HG02759 (cell line): ENCODE data around the gene LHPP.

Experiments used
- ATAC-seq: cut with Tn5 transposase; IDR thresholded peaks from one replicate; pipeline ENCODE4 v1.9.1; 2021; ENCODE audit warnings: mild to moderate bottlenecking, moderate library complexity; ENCODE audit not compliant: unreplicated experiment

LHPP gene

DNA sequence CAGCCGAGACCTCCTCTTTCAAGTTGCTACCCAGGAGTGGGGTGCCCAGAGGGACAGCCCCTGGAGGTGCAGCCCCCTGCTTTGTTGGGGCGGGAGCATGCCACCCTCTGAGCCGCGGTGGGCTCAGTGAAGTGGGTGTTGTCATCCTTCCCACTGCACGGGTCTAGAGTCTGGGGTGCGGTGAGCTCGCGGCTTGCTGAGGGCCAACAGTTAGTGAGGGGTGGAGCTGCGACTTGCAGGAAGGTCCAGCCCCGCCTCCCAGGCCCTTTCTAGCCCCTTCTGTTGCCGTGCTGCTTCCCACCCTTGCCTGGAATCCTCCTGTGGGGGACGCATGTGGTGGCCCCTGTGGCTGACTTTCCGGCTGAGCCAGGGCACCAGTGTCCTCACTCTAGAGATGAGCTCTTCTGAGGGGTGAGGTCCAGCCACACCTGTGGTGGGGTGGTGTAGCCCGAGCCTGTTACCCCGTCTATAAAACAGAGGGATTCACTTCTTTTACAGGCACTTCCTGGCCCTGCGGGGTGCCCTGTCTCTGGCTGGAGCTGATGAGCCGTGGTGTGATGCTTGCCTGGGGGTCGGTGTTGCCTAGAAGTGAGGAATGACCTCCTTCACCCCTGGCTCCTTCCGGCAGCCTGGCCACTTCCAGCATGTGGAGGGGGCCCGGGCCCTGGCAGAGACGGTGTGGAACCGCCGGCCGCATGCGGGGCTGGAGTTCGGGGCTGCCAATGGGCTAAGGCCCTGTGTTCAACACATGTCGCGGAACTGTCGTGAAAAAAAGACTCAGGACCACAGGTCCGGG lies 154.6 kb downstream of the LHPP start:
- no peak for ATAC-seq

DNA sequence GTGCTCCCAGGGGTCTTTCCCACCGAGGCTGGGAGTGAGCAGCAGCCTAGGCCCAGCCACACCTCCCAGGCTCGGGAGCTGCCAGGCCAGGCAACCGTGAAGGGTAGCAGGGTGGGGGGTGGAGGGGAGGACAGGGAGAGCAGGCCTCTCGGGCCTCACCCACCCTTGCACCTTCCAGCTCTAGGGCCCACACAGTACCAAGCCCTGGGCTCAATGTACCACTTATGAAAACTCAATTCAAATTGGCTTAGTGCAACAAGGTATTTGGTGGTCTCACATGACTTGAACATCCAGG lies 155.2 kb downstream of the LHPP start:
- no peak for ATAC-seq

DNA sequence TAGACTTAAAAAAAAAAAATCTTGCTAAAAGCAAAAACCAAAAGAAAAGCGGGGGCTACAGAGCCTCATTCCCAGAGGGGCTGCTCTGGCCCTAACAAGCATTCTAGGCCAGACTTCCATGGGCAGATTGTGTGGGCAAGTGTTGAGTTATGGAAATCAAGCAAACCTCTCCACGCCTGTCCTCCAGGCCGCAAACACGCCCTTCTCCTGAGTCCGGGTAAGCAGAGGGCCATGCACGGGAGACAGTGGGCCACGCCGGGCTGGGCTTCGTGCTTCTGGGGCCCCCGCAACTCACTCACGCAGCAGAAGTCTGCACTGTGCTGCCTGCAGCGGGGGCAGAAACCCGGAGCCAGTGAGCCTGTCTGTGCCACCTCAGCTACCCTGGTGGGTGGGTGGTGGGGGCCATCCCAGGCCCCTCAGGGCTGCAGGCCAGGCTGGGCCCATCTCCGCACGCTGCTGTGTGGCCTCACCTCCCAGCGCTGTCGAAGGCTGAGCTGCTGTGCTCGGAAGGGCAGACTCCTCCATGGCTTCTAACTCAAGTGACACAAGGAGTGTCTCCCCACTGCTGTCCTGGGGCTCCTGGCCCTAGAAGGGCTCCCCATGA lies 156.9 kb downstream of the LHPP start:
- no peak for ATAC-seq

DNA sequence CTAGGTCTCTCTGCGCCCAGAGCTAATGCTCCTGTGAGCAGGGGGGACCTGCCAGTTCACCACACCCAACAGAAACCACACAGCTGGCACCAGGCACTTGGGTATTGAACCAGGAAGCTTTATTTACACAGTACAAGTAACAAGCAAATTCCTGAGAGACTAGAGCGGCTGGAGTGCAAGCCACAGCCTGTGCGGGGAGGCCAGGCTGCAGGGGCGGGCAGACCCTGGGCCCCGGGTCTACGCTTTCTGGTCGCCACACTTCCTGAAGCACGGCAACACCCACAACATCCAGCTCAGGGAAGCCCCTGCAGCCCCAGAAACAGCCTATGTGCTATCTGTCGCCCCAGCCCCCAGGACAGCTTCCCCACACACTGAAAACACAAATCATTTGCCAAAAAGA lies 157.6 kb downstream of the LHPP start:
- peak; percentile 49 for ATAC-seq

DNA sequence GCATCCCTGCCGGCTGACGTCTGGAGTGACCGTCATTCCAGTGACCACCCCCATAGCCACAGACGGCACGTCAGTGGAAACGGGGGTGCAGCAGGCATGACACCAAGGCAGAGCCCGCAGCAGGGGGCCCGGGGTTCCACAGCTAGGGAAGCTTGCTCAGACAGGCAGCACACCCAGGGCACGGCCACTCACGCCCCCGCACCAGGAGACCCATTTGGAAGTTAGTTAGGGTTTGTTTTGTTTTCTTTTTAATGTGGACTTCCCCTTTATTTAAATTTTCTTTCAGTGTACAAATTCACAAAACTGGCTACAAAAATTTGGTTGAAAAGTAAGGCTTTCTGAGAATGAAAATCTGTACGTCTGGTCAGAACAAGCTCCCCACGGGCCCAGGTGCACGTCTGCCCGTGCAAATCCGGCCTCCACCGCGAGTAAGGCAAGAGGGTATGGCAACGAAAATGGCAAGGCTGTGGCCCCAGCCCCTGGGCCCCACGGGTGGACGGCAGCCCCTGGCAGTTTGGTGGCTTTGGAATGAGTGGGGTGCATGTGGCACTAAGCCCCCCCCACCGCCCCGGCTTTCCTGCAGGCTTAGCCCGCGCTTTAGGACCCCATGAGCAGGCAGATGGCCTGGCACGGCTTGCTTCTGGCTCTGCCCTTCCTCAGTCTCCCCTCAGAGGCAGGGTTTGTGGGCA lies 158.3 kb downstream of the LHPP start:
- ATAC-seq = peak; percentile 47

DNA sequence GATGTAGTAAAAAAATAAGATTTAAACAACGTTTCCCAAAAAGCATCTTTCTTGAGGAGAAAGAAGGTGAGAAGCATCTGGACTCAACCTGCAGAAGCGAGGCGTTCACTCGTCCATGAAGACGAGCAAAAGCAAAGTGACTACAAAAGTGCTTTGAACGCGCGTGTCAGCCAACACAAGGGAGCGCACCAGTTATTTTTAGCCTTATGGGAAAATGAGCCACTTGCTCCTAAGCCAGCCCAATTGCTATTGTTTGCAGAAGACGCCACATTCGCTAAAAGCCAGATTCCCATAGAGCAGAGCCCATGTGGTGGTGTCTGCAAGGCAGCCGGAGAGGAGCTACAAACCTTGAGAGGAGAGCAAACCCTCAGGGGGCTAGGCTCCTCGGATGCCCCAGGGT lies 160.0 kb downstream of the LHPP start:
- no peak for ATAC-seq

DNA sequence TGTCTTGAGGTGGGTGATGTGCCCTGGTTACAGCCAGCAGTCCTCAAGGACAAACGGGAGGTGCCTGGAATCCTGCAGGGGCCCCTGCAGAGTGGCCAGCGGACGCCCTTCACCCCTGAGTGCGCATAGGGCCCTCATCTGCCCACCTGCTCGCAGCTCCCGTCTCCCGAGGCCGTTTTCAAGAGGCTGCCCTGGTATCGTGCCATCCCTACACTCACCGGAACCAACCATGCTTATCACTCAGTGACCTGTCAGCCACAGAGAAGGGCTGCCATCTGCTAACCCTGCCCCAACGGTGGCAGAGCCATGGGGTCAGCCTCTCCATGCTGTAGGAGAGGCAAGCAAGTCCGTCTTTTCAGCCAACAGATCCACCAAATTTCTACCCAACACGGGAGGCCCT lies 160.5 kb downstream of the LHPP start:
- ATAC-seq = no peak

DNA sequence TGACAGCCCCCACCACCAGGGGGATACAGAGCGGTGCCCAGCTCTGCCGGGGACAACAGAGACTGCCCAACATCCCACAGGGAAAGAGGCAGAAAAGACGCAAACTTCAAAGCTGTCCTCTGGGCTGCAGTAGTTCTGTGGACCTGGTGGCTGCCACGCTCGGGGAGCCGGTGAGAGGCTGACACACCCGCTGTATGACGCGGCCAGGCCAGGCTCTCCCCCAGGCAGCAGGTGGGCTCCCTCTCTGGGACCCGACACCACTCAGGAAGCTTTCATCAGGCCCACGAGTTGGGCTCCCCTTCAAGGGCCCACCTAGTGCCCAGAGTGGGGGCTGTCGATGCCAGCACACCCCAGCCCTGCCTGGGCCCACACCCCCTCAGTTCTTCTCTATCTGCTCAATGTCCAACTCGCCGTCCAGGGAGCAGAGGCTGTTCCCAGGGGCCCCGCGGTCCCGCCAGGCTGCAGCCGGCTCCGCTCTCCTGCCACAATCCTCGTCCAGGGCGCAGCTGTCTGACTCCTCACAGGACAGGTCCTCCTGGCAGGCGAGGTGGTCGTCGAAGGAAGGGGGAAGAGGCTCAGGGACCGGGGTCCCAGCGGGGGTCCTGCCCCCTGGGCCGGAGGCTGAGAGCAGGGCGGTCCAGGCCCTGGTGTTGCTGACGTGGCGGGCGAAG lies 161.4 kb downstream of the LHPP start:
- no peak for ATAC-seq

DNA sequence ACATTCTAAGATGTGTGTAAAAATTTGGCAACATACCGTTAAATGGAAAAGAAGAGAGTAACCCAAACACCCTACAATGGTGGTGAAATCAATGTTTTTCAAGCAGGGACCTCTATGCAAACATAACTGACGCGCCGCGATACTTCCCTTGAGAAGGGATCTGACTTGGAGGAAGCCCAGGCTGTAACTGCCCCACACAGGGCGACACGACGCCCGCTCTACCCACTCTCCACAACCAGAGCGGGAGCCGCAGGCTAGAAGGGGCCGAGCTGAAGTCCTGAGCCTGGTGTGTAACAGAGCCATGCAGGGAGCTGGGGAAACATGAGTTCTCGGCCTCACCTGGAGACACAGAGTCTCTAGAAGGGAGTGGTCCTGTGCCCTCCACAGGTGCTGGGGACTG lies 162.4 kb downstream of the LHPP start:
- no peak for ATAC-seq

DNA sequence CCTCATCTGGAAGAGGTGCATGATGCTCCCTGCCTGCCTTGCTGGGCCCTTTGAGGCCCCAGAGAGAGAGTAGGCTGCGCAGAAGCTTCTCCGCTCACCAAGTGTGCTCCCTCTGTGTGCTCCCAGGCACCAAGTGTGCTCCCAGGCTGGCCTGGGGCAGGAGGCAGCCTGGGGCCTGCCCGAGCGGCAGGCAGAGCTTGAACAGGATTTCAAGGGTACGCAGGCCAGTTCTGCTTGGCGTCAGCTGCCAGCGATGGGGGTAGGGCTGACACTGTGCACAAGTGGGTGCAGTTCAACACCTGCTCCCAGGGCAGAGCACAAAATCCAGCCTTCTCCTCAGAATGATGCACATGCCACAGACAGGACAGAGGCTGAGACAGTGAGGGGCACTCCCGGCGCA lies 162.8 kb downstream of the LHPP start:
- ATAC-seq = no peak

DNA sequence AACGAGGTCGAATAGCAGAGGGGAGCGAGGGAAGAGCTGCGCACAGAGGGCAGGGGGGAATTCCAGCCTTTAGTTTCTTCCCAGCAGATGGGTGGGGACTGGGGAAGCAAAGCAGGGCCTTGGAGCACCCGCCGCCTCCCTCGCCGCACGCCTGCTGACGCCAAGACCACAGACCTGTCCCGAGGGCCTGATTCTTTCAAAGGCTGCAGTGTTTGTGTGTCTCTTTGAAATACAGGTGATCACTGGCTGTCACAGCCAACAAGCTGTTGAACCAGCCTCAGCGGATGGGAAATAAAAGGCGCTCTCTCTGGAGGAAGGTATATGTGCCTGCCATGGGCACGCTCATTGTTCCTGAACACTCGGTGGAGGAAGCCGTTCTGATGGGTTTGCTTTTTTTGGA lies 163.3 kb downstream of the LHPP start:
- ATAC-seq = no peak

DNA sequence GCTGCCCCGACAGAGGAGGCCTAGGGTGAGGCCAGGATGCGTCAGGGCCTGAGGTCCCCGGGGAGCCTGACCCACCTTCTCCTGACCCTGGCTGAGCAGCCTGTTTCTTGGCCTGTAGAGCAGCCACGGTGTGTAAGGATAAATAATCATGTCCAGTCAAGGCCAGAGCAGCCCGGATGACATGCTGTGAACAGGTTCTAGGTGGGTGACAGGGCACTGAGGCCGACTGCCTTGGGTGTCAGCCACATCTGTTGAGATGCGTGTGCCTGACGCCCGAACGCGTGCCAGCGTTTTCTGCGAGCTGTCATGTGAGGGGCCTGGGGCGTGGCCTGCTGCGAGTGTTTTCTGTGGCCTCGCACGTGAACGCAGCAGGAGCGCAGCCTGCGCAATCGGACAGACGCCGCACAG lies 164.2 kb downstream of the LHPP start:
- ATAC-seq = no peak

DNA sequence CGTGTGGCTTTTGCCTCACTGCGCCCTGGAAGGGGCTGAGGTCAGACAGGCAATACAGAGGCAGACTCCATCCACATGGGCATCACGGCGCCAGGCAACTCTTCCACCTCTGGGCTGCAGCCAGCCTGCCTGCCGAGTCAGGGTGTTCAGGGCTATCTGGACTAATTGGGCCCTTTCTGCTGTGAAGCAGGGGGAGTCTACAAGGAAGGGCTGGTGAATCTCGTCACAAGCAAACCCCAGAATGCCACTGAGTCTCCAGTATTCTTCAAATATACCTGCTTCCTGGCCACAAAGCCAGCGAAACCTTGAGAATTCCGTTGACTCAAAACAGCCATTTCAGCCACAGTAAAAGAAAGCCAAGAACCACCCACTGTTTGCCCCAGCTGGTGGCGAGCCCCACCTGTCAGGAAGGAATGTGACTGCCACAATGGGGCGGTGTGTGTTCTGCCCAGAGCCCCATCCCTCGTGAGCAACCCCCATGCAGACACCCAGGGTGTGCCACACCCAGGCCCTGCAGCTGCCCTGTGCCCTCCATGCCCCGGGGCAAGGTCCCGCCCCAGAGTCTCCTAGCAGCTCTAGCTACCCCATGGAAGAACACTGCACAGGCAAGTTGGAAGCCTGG lies 165.2 kb downstream of the LHPP start:
- ATAC-seq = peak; percentile 80

DNA sequence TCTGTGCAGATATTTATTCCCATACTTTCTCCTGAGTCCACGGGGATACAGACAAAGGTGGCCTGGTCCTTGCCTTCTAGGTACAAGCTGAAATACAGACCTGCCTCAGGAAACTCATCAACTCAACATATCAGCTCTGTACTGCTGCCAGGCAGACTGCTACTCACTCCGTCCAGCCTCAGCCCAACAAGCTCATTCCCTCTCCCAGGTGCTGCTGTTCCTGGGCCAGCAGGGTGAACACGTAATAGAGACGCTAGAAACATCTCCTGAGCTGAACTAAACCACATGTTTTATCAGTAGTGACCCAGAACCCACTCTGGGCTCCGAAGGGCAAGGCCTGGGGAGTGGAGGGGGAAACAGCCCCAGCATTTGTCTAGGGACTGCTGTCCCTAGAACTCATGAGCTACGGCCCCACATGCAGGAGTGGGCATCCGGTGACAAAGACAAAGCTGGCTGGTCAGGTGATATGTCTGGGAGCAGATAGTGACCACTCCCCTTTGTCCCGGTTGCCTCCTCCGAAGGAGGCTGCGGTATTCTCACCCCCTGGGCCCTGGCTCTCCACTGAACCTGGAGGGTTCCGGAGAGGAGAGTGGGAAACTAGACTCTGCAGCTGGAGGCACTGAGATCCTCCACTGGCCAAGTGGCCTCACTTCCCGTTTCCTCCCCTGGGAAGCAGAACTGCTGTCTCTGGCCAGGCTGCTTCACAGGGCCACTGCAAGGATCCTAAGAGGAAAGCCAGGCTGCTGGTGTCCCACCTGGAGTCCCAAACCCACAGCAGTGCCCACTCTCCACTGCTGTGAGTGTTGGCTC lies 166.4 kb downstream of the LHPP start:
- no peak for ATAC-seq

DNA sequence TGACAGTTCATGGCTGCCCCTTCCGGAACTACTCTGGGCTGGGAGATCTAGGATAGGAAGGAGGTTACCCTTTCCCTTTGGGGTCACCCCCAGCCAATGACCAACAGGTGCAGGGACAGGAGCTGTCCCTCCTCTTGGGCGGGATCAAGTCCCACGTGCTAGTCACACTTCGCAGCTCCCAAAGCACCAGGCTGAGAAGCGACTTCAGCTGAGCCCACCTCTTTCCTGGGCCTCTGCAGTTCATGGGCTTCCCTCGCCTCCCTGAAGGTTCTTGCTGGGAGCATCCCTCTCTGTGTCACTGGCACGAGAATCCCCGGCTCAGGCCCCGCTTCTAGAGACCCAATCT lies 167.0 kb downstream of the LHPP start:
- ATAC-seq = no peak

DNA sequence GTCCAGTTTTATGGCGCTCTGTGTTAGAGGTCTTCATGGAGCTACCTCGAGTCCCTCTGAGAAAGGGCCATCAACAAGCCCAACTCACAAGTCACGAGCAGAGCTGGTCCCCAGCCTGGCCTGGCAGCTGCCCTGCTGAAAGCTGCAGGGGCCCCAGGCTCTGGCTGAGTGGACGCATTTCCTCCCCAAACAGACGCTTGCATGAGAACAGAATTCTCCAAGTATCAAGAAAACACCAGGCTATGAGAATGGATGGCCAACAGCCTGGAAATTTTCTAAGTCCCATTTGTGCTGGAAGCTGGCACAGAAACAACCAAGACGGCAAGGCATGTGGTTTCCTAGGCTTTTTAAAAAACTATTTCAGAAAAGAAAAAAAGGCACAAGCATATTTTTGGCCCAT lies 167.8 kb downstream of the LHPP start:
- ATAC-seq = no peak

DNA sequence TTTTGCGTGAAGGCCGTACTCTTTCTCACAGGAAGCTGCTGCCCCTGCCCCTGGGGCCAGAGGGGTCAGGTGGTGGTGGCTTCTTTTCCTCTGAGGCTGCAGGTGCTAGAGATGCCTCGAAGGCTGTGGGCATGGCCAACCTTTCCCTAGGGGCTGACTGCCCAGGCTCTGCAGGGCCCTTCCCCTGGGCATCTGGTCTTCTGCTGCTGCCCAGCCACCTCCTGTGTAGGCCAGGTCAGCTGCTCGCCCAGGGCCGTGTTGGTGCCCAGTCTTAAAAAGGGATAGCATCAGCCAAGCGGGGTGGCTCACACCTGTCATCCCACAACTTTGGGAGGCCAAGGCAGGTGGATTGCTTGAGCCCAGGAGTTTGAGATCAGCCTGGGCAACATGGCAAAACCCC lies 168.2 kb downstream of the LHPP start:
- no peak for ATAC-seq

DNA sequence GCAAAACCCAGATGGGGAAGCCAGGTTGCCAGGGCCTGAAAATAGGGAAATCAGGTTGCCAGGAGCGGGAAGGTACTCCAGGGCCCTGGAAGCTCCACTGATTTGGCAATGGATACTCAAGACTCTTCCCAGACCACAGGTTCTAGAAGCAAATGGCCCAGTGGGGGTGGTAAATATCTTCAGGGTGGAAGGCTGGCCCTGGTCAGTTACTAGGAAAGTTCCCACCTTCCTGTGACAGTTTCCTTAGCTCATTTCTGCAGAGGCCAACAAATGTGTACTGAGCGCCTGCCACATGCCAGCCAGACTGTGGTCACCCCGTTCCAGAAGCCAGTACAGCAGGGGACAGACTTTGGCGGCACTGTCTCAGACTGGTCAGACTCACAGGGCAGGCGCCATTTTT lies 168.9 kb downstream of the LHPP start:
- no peak for ATAC-seq

DNA sequence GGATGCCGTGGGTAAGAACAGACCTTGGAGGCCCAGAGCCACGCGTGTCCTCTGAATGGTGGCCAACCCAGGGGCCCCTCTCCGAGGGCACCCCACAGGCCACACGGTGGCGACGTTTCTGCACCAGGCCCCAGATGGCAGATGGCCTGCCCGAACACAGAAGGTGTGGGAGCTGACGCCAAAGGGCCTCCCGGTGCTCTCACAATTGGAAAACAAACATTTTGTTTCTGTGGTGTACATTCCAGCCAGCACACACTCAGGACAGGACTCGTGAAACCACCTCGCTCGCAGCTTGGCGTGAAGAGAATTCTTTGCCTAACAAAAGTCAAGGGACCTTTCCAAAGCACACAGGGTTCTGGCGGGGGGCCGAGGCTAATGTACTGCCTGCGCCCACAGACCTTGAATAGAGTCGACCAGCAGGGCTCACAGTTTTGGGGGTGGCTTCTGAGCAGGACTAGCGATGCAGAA lies 170.5 kb downstream of the LHPP start:
- ATAC-seq = no peak

DNA sequence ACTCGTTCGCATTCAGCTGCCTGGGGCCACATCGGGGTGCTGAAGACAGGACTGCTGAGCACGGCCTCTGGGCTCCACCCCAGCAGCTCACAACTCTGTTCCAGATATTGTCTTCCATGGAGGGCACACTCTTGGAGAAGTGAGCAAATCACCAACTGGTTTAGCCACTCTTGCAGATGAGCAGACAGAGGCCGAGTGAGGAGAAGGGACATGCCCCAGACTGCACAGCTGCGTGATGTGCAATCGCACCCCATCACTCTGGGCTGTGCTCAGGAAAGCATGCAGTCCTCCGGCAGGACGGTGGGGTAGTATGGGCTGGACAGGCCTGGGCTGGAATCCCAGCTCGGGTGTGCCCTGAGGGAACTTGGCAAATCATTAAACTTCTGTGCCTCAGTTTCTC lies 170.9 kb downstream of the LHPP start:
- ATAC-seq = no peak
